ENCODE results near the gene APOL3.

DNA sequence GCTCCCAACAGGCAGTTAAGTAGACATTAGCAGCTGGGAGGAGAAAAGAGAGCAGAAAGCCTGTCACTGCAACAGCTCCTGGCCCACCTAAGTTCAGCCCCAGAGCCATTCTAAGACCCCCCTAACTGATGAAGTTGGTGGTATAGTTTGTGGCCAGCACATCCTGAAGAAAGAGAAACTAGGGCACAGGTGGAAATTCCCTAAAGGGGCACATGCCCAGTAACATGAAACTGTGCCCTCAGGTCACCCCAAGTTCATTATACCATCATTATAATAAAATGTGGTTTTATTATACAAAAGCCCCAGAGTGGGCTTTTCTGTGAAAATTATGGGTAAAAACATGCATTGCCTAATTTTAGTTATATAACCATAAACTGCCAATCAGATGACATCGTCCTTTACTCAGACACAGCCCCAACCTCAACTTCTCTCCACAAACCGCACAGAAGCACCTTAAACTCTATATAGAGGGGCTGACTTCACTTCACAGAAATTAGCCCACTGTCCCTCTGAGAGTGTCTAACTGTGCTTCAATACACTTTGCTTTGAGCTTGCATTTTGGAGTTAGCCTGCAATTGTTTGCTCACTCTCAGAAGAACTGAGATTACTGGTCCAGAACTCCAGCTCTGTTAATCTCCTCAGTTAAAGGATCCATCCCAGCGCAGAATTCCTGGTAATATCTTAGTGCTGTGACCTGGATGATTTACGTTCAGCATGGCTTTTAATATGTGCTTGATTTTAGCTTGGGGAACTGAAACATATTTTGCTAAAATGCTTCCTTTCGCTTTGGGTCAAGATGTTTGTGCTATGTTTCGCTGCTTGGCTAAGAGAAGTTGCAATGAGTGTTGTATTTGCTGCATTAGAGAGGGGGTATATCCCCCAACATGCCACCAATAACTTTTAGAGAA is 1.8 kb upstream of the APOL3 start:
- TF ChIP-seq, protein P1, sequence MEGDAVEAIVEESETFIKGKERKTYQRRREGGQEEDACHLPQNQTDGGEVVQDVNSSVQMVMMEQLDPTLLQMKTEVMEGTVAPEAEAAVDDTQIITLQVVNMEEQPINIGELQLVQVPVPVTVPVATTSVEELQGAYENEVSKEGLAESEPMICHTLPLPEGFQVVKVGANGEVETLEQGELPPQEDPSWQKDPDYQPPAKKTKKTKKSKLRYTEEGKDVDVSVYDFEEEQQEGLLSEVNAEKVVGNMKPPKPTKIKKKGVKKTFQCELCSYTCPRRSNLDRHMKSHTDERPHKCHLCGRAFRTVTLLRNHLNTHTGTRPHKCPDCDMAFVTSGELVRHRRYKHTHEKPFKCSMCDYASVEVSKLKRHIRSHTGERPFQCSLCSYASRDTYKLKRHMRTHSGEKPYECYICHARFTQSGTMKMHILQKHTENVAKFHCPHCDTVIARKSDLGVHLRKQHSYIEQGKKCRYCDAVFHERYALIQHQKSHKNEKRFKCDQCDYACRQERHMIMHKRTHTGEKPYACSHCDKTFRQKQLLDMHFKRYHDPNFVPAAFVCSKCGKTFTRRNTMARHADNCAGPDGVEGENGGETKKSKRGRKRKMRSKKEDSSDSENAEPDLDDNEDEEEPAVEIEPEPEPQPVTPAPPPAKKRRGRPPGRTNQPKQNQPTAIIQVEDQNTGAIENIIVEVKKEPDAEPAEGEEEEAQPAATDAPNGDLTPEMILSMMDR (IDR thresholded peaks at IDR 0.05; ENCODE audit: low read length), result no peak
- no peak for TF ChIP-seq EZH2 (IDR thresholded peaks at IDR 0.05; ENCODE audit: borderline replicate concordance, low read length)
